Smooth muscle cell (in vitro differentiated cells): Measurements from ENCODE around the gene MEGF9. TPM values are rescaled to one million over a fixed set of nuclear protein-coding genes. Genes with fewer than 3 reads are reported as not detected.
A peak's percentile ranks its signal among the peaks of the same experiment; 100 is the strongest.

Experiments used
- DNase-seq: peaks from one replicate; lab custom pipeline; 2025; ENCODE audit not compliant: unreplicated experiment; lab: John Stamatoyannopoulos, UW
- H2AFZ ChIP-seq: fragments of 200-600 bp; sonication (generic); 2 replicates; pipeline ENCODE4 v1.6.0; 2016; ENCODE audit warnings: antibody characterized with exemption, low read depth, mild to moderate bottlenecking
- H3F3A ChIP-seq: fragments of 200-600 bp; sonication (generic); 2 replicates; pipeline ENCODE4 v1.6.0; 2017; ENCODE audit warnings: antibody characterized with exemption, low read depth
- H3K27ac ChIP-seq: fragments of 200-600 bp; sonication (generic); 2 replicates; pipeline ENCODE4 v1.5.1; 2016; ENCODE audit warnings: low read depth, mild to moderate bottlenecking
- H3K27me3 ChIP-seq: fragments of 200-600 bp; sonication (generic); 2 replicates; pipeline ENCODE4 v1.6.1; 2016; ENCODE audit warnings: low read depth, mild to moderate bottlenecking
- H3K36me3 ChIP-seq: fragments of 200-600 bp; sonication (generic); 2 replicates; pipeline ENCODE4 v1.5.1; 2016; ENCODE audit warnings: low read depth
- H3K4me1 ChIP-seq: fragments of 200-600 bp; sonication (generic); 2 replicates; pipeline ENCODE4 v1.5.1; 2016; ENCODE audit warnings: low read depth
- H3K4me2 ChIP-seq: fragments of 200-600 bp; sonication (generic); 2 replicates; pipeline ENCODE4 v1.6.0; 2016; ENCODE audit warnings: mild to moderate bottlenecking
- H3K4me3 ChIP-seq: fragments of 200-600 bp; sonication (generic); 2 replicates; pipeline ENCODE4 v1.5.1; 2016; ENCODE audit warnings: mild to moderate bottlenecking
- H3K79me2 ChIP-seq: fragments of 200-600 bp; sonication (generic); 2 replicates; pipeline ENCODE4 v1.6.0; 2016; ENCODE audit warnings: low read depth, mild to moderate bottlenecking
- H3K9ac ChIP-seq: fragments of 200-600 bp; sonication (generic); 2 replicates; pipeline ENCODE4 v1.6.0; 2016; ENCODE audit warnings: low read depth
- H3K9me3 ChIP-seq: fragments of 200-600 bp; sonication (generic); replicated peaks from 2 replicates; pipeline ENCODE4 v1.5.1; 2016; ENCODE audit warnings: low read depth
- H4K20me1 ChIP-seq: fragments of 200-600 bp; sonication (generic); 2 replicates; pipeline ENCODE4 v1.6.0; 2016; ENCODE audit warnings: low read depth
- CTCF ChIP-seq: fragments of 200-600 bp; sonication (generic); IDR thresholded peaks from 2 replicates; pipeline ENCODE4 v1.5.1; 2017; ENCODE audit warnings: borderline replicate concordance, mild to moderate bottlenecking, antibody characterized with exemption; ENCODE audit not compliant: insufficient read depth, poor library complexity, severe bottlenecking
- WGBS: methylation state at CpG from one replicate; pipeline ENCODE4 v1.1.7; 2016; ENCODE audit warnings: low lambda C conversion rate; 5-methylcytosine and 5-hydroxymethylcytosine counted together
- polyA plus RNA-seq: library from polyadenylated mRNA; unstranded; fragments of >200 nt; fragmentation: Nextera tagmentation; extraction: Ambion mirVana; gene quantifications from 2 replicates; pipeline ENCODE4 v1.2.1, GENCODE V29; 2016
- total RNA-seq: library from RNA; depleted of rRNA; stranded (reverse); fragments of >200 nt; gene quantifications from 2 replicates; pipeline ENCODE4 v1.2.3, GENCODE V29; 2014

The MEGF9 gene
- total and polyA plus RNA-seq, 2 experiments from 2014 or later, result 1.8 to 6.0 TPM

- no peak for TF ChIP-seq CTCF
- Histone ChIP-seq H3K27ac (no peak overlapping the region), H3K36me3 (no peaks in the 10 kb centered on the region), H3K4me3 (peak overlapping the region; percentile 79), H3K4me2 (peak overlapping the region; percentile 94), H3K4me1 (peaks cover 7% of the 10 kb centered on the region), H3K9ac (no peak overlapping the region), H3F3A (no peaks in the 10 kb centered on the region), H4K20me1 (peaks cover 19% of the 10 kb centered on the region), H2AFZ (no peak overlapping the region), H3K79me2 (peaks cover 5% of the 10 kb centered on the region), H3K27me3 (peaks cover 10% of the 10 kb centered on the region), H3K9me3 (no peaks in the 10 kb centered on the region)
- no peak for DNase-seq
- WGBS, result 79% methylated on average over 5 of the region's 5 CpGs
Observed at GRCh38 chr9:120711841-120712538, 2.3 kb downstream of the MEGF9 start.

- H4K20me1 ChIP-seq, result peaks cover 23% of the 10 kb centered on the region
- no peaks in the 10 kb centered on the region for H3K9me3 ChIP-seq
- H3K4me3 ChIP-seq, result peak overlapping the region; percentile 2
- TF ChIP-seq CTCF, result no peak
- peaks cover 5% of the 10 kb centered on the region for H3K79me2 ChIP-seq
- peaks cover 10% of the 10 kb centered on the region for H3K27me3 ChIP-seq
- no peak for DNase-seq
- no peaks in the 10 kb centered on the region for H3K36me3 ChIP-seq
- H3K27ac ChIP-seq, result no peak overlapping the region
- H3K9ac ChIP-seq, result no peak overlapping the region
- H3K4me1 ChIP-seq, result peaks cover 7% of the 10 kb centered on the region
- H2AFZ ChIP-seq, result no peak overlapping the region
- H3K4me2 ChIP-seq, result no peak overlapping the region
- H3F3A ChIP-seq, result no peaks in the 10 kb centered on the region
Observed at GRCh38 chr9:120711354-120711753, 2.9 kb downstream of the MEGF9 start.

- H3K4me2 ChIP-seq, result no peak overlapping the region
- H3K27me3 ChIP-seq, result peaks cover 18% of the 10 kb centered on the region
- 85% methylated on average over 10 of the region's 10 CpGs for WGBS
- peaks cover 32% of the 10 kb centered on the region for H4K20me1 ChIP-seq
- peaks cover 5% of the 10 kb centered on the region for H3K79me2 ChIP-seq
- no peak overlapping the region for H3K27ac ChIP-seq
- no peaks in the 10 kb centered on the region for H3K36me3 ChIP-seq
- no peak for DNase-seq
- no peak for TF ChIP-seq CTCF
- H3K4me3 ChIP-seq, result no peak overlapping the region
- H3K9ac ChIP-seq, result no peak overlapping the region
- H2AFZ ChIP-seq, result no peak overlapping the region
- no peaks in the 10 kb centered on the region for H3K9me3 ChIP-seq
- peaks cover 7% of the 10 kb centered on the region for H3K4me1 ChIP-seq
- no peaks in the 10 kb centered on the region for H3F3A ChIP-seq
Observed at GRCh38 chr9:120710110-120710981, 3.9 kb downstream of the MEGF9 start.
